Mucosa of descending colon (tissue), 3 donors: ENCODE data around the gene MAGI2. TPM values are rescaled to one million over a fixed set of nuclear protein-coding genes. Genes with fewer than 3 reads are reported as not detected.

Experiments
- ATAC-seq: fragments of 200-7000 bp; cut with Tn5 transposase; one replicate; pipeline ENCODE4 v1.9.1; 2020; ENCODE audit warnings: mild to moderate bottlenecking, moderate library complexity
- DNase-seq, 3 donors: peaks; one replicate each; pipeline ENCODE4 v3.0.0-alpha.2; 2020
- H3K36me3 ChIP-seq: fragments of 200-600 bp; one replicate; pipeline ENCODE4 v1.8.0; 2021; ENCODE audit warnings: low read depth, mild to moderate bottlenecking
- H3K4me1 ChIP-seq: fragments of 200-600 bp; one replicate; pipeline ENCODE4 v1.8.0; 2021; ENCODE audit warnings: low read depth, mild to moderate bottlenecking
- H3K4me3 ChIP-seq: fragments of 200-600 bp; one replicate; pipeline ENCODE4 v1.8.0; 2021; ENCODE audit warnings: mild to moderate bottlenecking
- H3K9me3 ChIP-seq: fragments of 200-600 bp; one replicate; pipeline ENCODE4 v1.8.0; 2021; ENCODE audit warnings: mild to moderate bottlenecking
- intact Hi-C, 2 donors: fragments of 100-400 bp; cut with DNase I in 1 of 2; cut with micrococcal nuclease in 1 of 2; formaldehyde crosslinking; loops; one replicate each; pipeline versions ENCODE4 v1.11.0 to v1.11.1; 2022; cut with DNase I, micrococcal nuclease
- total RNA-seq, 3 donors: library from RNA; stranded (reverse); fragmentation: NEBNext Ultra II Directional in 2 of 3; extraction: Animal tissue kit (Norgen Biotek cat#: 25700) in 2 of 3; gene quantifications; one replicate each; pipeline versions ENCODE4 v1.2.1 to v1.2.4, GENCODE V29; 2021 to 2023
- TF ChIP-seq, protein P1 (sequence below): fragments of 200-600 bp; IDR thresholded peaks from one replicate; pipeline ENCODE4 v1.8.0; 2022; ENCODE audit warnings: antibody characterized with exemption, mild to moderate bottlenecking
- donor health status: DM: no; HTN: no; CAD: no; lungs with moderate emphysema.
- donor health status: DM: no; HTN: no; CAD: no.
- donor health status: DM: no; HTN: yes; CAD: no.

MAGI2 gene
- total RNA-seq, 3 donors from 2014 or later = 1.9 to 14.5 (median 2.7) TPM

DNA sequence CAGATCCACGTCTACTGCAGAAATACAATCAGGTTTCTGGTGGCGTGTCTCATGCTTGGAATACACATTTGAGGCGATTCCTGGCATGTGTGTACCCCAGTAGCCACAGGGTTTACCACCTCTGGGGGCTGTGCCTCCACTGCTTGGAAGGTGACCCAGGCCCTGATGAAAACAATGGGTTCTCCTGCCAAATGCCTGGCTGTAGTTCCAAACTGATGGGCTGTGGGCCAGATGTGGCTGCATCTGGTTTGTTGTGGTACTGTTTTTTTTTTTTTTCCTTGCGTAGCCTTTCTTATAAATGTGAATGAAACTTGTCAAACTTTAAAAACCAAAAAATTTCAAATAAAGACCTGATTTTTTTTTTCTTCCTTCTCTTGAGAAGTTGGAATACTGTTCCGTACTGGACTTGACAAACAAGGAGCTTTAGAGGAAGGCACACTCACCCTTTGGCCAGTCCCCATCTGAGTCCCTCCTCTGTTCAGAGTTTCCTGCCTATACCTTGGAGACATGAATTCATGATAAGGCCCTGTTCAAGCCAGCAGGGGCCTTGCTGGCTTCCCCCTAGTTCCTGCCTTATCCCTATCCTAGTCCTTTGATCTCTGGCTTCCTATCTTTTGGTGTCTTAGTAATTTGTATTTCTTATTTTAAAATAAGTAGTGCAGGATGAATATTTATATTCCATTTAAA, 1437.8 kb downstream of the MAGI2 start:
- TF ChIP-seq, protein P1, sequence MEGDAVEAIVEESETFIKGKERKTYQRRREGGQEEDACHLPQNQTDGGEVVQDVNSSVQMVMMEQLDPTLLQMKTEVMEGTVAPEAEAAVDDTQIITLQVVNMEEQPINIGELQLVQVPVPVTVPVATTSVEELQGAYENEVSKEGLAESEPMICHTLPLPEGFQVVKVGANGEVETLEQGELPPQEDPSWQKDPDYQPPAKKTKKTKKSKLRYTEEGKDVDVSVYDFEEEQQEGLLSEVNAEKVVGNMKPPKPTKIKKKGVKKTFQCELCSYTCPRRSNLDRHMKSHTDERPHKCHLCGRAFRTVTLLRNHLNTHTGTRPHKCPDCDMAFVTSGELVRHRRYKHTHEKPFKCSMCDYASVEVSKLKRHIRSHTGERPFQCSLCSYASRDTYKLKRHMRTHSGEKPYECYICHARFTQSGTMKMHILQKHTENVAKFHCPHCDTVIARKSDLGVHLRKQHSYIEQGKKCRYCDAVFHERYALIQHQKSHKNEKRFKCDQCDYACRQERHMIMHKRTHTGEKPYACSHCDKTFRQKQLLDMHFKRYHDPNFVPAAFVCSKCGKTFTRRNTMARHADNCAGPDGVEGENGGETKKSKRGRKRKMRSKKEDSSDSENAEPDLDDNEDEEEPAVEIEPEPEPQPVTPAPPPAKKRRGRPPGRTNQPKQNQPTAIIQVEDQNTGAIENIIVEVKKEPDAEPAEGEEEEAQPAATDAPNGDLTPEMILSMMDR = no peak
- Histone ChIP-seq H3K9me3 (no peaks in the 10 kb centered on the region), H3K36me3 (no peaks in the 10 kb centered on the region), H3K4me1 (peaks cover 9% of the 10 kb centered on the region), H3K4me3 (no peak overlapping the region)
- ATAC-seq = no peak
- intact Hi-C loops = no loop called here
- no peak for DNase-seq

DNA sequence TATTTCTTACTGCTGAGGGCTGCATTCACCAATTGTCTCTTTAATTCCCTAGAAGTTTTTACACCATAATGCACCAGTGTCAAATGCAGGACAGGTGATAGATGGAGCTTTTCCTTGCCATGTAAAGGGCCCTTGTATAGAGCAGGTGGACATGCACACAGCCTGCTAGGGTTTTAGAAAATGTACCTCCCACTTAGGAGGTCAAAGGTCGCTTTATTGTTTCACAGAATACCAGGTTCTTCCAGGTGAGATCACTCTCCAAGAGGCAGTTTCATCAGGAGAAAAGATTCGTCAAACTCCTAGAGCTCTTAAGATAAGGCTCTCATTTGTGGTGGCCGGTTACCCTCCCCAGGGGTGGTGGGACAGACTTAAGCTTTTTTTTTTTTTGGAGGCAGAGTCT, 1439.1 kb downstream of the MAGI2 start:
- Histone ChIP-seq H3K36me3 (no peaks in the 10 kb centered on the region), H3K4me3 (no peak overlapping the region), H3K4me1 (peaks cover 9% of the 10 kb centered on the region), H3K9me3 (no peaks in the 10 kb centered on the region)
- ATAC-seq (peak; percentile 69), DNase-seq (peak in 1 of 3 donors; percentile 11)
- intact Hi-C loops = no loop called here
- TF ChIP-seq, protein P1 = no peak

DNA sequence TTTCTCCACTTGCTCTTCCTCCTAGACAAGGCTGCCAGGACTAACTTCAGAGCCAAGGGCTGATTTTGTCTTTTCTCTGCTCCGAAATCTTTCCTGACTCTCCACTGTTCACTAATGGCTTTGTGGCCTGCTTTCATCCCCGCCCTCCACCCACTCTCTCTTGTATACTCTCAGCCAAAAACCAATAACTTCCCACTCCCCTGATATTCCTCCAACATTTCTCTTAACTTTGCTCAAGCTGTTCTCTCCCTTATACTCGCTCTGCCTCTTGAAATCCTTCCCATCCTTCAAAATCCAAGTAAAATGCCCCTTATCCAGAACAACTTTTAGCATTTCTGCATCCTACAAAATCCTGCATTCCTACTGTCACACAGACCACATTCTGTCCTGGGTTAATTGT, 1440.1 kb downstream of the MAGI2 start:
- DNase-seq = no peak
- TF ChIP-seq, protein P1 = no peak
- Histone ChIP-seq H3K9me3 (no peaks in the 10 kb centered on the region), H3K36me3 (no peaks in the 10 kb centered on the region), H3K4me3 (no peak overlapping the region), H3K4me1 (peaks cover 3% of the 10 kb centered on the region)
- intact Hi-C loops = no loop called here
- ATAC-seq = no peak

DNA sequence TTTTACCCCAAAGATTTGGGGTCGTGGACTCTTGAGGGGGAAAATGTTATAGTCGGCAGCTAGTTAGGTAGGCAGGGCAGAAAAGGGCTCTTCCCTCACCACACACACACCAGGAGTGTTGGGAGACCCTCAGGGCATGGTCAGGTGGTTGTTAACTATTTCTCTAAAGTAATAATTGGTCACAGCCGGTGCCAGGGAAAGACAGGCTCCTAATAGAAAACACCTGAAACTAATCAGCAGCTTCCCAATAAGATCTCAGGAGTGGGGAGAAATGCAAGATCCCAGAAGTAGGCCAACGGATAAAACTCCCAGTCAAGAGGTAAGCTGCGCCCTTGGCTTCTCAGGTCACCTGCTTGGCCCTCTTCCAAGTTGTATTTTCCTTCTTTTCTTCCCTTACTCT, 1441.8 kb downstream of the MAGI2 start:
- TF ChIP-seq, protein P1 = no peak
- intact Hi-C loops = no loop called here
- no peaks in the 10 kb centered on the region for H3K9me3 ChIP-seq
- DNase-seq = no peak
- ATAC-seq = no peak
- H3K36me3 ChIP-seq = no peaks in the 10 kb centered on the region
- no peaks in the 10 kb centered on the region for H3K4me1 ChIP-seq
- H3K4me3 ChIP-seq = no peak overlapping the region

DNA sequence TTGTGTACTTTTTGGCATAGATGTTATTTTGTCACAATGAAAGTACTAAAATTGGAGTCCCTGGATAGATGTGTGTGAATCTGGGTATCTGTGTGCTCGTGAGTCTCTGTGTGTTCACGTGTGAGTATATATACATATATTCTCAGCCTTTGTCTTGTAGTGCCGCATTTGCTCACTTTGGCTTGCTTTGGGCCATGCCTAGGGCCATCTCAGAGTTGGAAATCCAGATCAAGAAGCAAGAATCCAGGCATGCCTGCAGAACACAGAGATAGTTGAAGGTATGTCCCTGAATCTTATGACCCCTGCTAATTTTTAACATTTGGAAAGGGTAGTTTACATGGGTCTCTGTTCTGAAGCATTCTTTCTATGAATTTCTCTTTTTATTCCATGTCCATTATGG, 1446.2 kb downstream of the MAGI2 start:
- Histone ChIP-seq H3K4me3 (no peak overlapping the region), H3K4me1 (no peaks in the 10 kb centered on the region), H3K9me3 (no peaks in the 10 kb centered on the region), H3K36me3 (no peaks in the 10 kb centered on the region)
- DNase-seq (no peak), ATAC-seq (no peak)
- TF ChIP-seq, protein P1 = no peak
- intact Hi-C loops = no loop called here
